PFSK-1 (cell line): ENCODE results near the gene AATK.

Experiments used
- FOXP2 ChIP-seq: optimal IDR thresholded peaks from 2 replicates; pipeline ENCODE3; 2011; ENCODE audit warnings: borderline replicate concordance, control low read depth, inconsistent platforms; ENCODE audit not compliant: insufficient read depth; ENCODE audit errors: extremely low read length, extremely low read depth
- POLR2AphosphoS5 ChIP-seq: IDR thresholded peaks from 2 replicates; pipeline ENCODE4 v1.6.1; 2012; ENCODE audit warnings: low read depth, mild to moderate bottlenecking, control low read depth, low read length, moderate library complexity
- REST ChIP-seq, 2 experiments: IDR thresholded peaks; 2 replicates each; pipeline versions ENCODE4 v1.6.1 to v1.8.0; 2011 to 2012; ENCODE audit warnings: low read depth in 2 of 2, low read length in 2 of 2, control low read depth in 1 of 2, inconsistent platforms in 1 of 2, mild to moderate bottlenecking in 1 of 2, moderate library complexity in 1 of 2; ENCODE audit not compliant: insufficient read depth in 1 of 2
- SIN3A ChIP-seq: IDR thresholded peaks from 2 replicates; pipeline ENCODE4 v1.6.1; 2012; ENCODE audit warnings: mild to moderate bottlenecking, low read length, moderate library complexity, borderline replicate concordance; ENCODE audit not compliant: insufficient read depth
- TAF1 ChIP-seq: IDR thresholded peaks from 2 replicates; pipeline ENCODE4 v1.6.1; 2012; ENCODE audit warnings: low read length, control low read depth, borderline replicate concordance; ENCODE audit not compliant: insufficient read depth

Gene AATK

GRCh38 chr17:81194225-81194760 lies 28.3 kb upstream of the AATK start:
- TF ChIP-seq TAF1 (no peak), POLR2AphosphoS5 (no peak), SIN3A (no peak), REST (IDR thresholded peaks at IDR 0.05; ENCODE audit: insufficient read depth in 1 of 2, low read depth in 2 of 2, low read length in 2 of 2) (no peak), FOXP2 (no peak)

GRCh38 chr17:81193470-81194224 lies 27.6 kb upstream of the AATK start:
- peak; percentile 77 for TF ChIP-seq FOXP2
- TF ChIP-seq TAF1 = no peak
- TF ChIP-seq REST (IDR thresholded peaks at IDR 0.05; ENCODE audit: insufficient read depth in 1 of 2, low read depth in 2 of 2, low read length in 2 of 2) = no peak
- TF ChIP-seq SIN3A = no peak; the same call in 1 of the 2 replicates
- TF ChIP-seq POLR2AphosphoS5 = peak; percentile 54; the same call in 1 of the 2 replicates

GRCh38 chr17:81193051-81193410 lies 27.0 kb upstream of the AATK start:
- TF ChIP-seq POLR2AphosphoS5 (no peak), FOXP2 (no peak), REST (IDR thresholded peaks at IDR 0.05; ENCODE audit: insufficient read depth in 1 of 2, low read depth in 2 of 2, low read length in 2 of 2) (no peak), SIN3A (no peak), TAF1 (no peak)

- TF ChIP-seq FOXP2 (no peak), POLR2AphosphoS5 (no peak), SIN3A (no peak), TAF1 (no peak), REST (IDR thresholded peaks at IDR 0.05; ENCODE audit: insufficient read depth in 1 of 2, low read depth in 2 of 2, low read length in 2 of 2) (no peak)
Measured at GRCh38 chr17:81192386-81193050, 26.5 kb upstream of the AATK start.

GRCh38 chr17:81191646-81192045 lies 25.6 kb upstream of the AATK start:
- TF ChIP-seq POLR2AphosphoS5 (no peak), REST (IDR thresholded peaks at IDR 0.05; ENCODE audit: insufficient read depth in 1 of 2, low read depth in 2 of 2, low read length in 2 of 2) (no peak), SIN3A (no peak), FOXP2 (no peak), TAF1 (no peak)
